Cardiac muscle cell (in vitro differentiated cells and primary cell): ENCODE measurements around the gene NANS. TPM values are rescaled to one million over a fixed set of nuclear protein-coding genes. Genes with fewer than 3 reads are reported as not detected.
"Not testable (repeated sequence)": the region's sequence is repeated elsewhere in the genome, so short reads cannot be mapped to it uniquely, and the experiment has no call there.

Experiments used
- DNase-seq, 2 donors: peaks; one replicate each; pipeline versions ENCODE4 v3.0.0 to v3.0.0-alpha.2; 2010 to 2017; ENCODE audit warnings: low read depth in 1 of 2, low spot score in 1 of 2
- H3K27ac ChIP-seq: fragments of 200-600 bp; sonication (generic); 2 replicates; pipeline ENCODE4 v1.5.1; 2016
- H3K27me3 ChIP-seq: fragments of 200-600 bp; sonication (generic); 2 replicates; pipeline ENCODE4 v1.6.0; 2016; ENCODE audit warnings: control low read depth
- H3K36me3 ChIP-seq: fragments of 200-600 bp; sonication (generic); 2 replicates; pipeline ENCODE4 v1.5.1; 2016; ENCODE audit warnings: control low read depth
- H3K4me1 ChIP-seq: fragments of 200-600 bp; sonication (generic); 2 replicates; pipeline ENCODE4 v1.8.1; 2017; ENCODE audit warnings: low read depth, mild to moderate bottlenecking, mixed run types
- H3K4me3 ChIP-seq: fragments of 200-600 bp; sonication (generic); 2 replicates; pipeline ENCODE4 v1.5.1; 2016; ENCODE audit warnings: mild to moderate bottlenecking
- H3K9me3 ChIP-seq: fragments of 200-600 bp; sonication (generic); 2 replicates; pipeline ENCODE4 v1.5.1; 2017; ENCODE audit warnings: low read depth, mild to moderate bottlenecking, control low read depth
- CTCF ChIP-seq: IDR thresholded peaks from 2 replicates; pipeline ENCODE4 v1.5.1; 2012; ENCODE audit warnings: low read depth, mild to moderate bottlenecking, low read length
- polyA plus RNA-seq: library from polyadenylated mRNA; unstranded; fragments of >200 nt; fragmentation: Nextera tagmentation; extraction: Ambion mirVana; gene quantifications from 2 replicates; pipeline ENCODE4 v1.2.1, GENCODE V29; 2016
- total RNA-seq: library from RNA; depleted of rRNA; stranded (reverse); fragments of >200 nt; gene quantifications from 2 replicates; pipeline ENCODE4 v1.2.3, GENCODE V29; 2016

Gene NANS
- total and polyA plus RNA-seq, 2 experiments from 2014 or later: 49.4 to 95.4 TPM

- Histone ChIP-seq H3K36me3 (no peaks in the 10 kb centered on the region), H3K4me1 (no peaks in the 10 kb centered on the region), H3K4me3 (no peak overlapping the region), H3K27me3 (no peaks in the 10 kb centered on the region), H3K27ac (no peak overlapping the region), H3K9me3 (no peaks in the 10 kb centered on the region)
- TF ChIP-seq CTCF: no peak
- DNase-seq: no peak
These were observed 14.2 kb downstream of the NANS start for GRCh38 chr9:98070704-98071103.

- Histone ChIP-seq H3K27ac (no peak overlapping the region), H3K27me3 (no peaks in the 10 kb centered on the region), H3K4me1 (no peaks in the 10 kb centered on the region), H3K4me3 (no peak overlapping the region), H3K36me3 (no peaks in the 10 kb centered on the region), H3K9me3 (no peaks in the 10 kb centered on the region)
- DNase-seq: no peak
- TF ChIP-seq CTCF: no peak
These were observed 15.2 kb downstream of the NANS start for GRCh38 chr9:98071737-98072136.

GRCh38 chr9:98074115-98074990, 17.8 kb downstream of the NANS start:
- Histone ChIP-seq H3K27me3 (no peaks in the 10 kb centered on the region), H3K4me3 (no peak overlapping the region), H3K27ac (no peak overlapping the region), H3K4me1 (no peaks in the 10 kb centered on the region), H3K9me3 (no peaks in the 10 kb centered on the region), H3K36me3 (no peaks in the 10 kb centered on the region)
- peak; percentile 95 for TF ChIP-seq CTCF
- DNase-seq: peak; percentile 64 to 71

- Histone ChIP-seq H3K36me3 (no peaks in the 10 kb centered on the region), H3K4me1 (no peaks in the 10 kb centered on the region), H3K27ac (no peak overlapping the region), H3K9me3 (no peaks in the 10 kb centered on the region), H3K4me3 (no peak overlapping the region), H3K27me3 (no peaks in the 10 kb centered on the region)
- peak in 1 of 2 donors; percentile 78 for DNase-seq
- no peak for TF ChIP-seq CTCF
These were observed 18.8 kb downstream of the NANS start for GRCh38 chr9:98075332-98075805.

GRCh38 chr9:98076514-98076890, 20.0 kb downstream of the NANS start:
- H3K9me3 ChIP-seq, H3K36me3 ChIP-seq, H3K4me1 ChIP-seq, H3K27ac ChIP-seq, H3K27me3 ChIP-seq, H3K4me3 ChIP-seq, DNase-seq: not testable (repeated sequence)

GRCh38 chr9:98078895-98079294, 22.4 kb downstream of the NANS start:
- Histone ChIP-seq H3K4me1 (no peaks in the 10 kb centered on the region), H3K27me3 (no peaks in the 10 kb centered on the region), H3K36me3 (peaks cover 8% of the 10 kb centered on the region), H3K4me3 (no peak overlapping the region), H3K9me3 (no peaks in the 10 kb centered on the region), H3K27ac (no peak overlapping the region)
- no peak for TF ChIP-seq CTCF
- DNase-seq: no peak
